DOHH2 (cell line): Measurements from ENCODE around the gene EHD4.

Experiments used
- H3F3A ChIP-seq: fragments of 200-600 bp; sonication (generic), shearing (Covaris generic); 2 replicates; pipeline ENCODE4 v1.6.0; 2016; ENCODE audit warnings: antibody characterized with exemption, mild to moderate bottlenecking; ENCODE audit not compliant: control insufficient read depth, insufficient read depth
- H3K27ac ChIP-seq: fragments of 200-600 bp; sonication (generic); 2 replicates; pipeline ENCODE4 v1.5.1; 2014; ENCODE audit warnings: low read depth, mild to moderate bottlenecking, low read length, moderate library complexity
- H3K27me3 ChIP-seq: fragments of 200-600 bp; sonication (generic); 2 replicates; pipeline ENCODE4 v1.6.1; 2014; ENCODE audit warnings: mild to moderate bottlenecking, low read length, mixed read lengths; ENCODE audit not compliant: control insufficient read depth
- H3K36me3 ChIP-seq: fragments of 200-600 bp; sonication (generic); 2 replicates; pipeline ENCODE4 v1.6.1; 2014; ENCODE audit warnings: mild to moderate bottlenecking, low read length, moderate library complexity, mixed read lengths; ENCODE audit not compliant: control insufficient read depth
- H3K4me1 ChIP-seq: fragments of 200-600 bp; sonication (generic); 2 replicates; pipeline ENCODE4 v1.6.1; 2014; ENCODE audit warnings: mild to moderate bottlenecking, low read length, mixed read lengths; ENCODE audit not compliant: control insufficient read depth
- H3K4me2 ChIP-seq: fragments of 200-600 bp; sonication (generic); 2 replicates; pipeline ENCODE4 v1.6.0; 2014; ENCODE audit warnings: mild to moderate bottlenecking, low read length, moderate library complexity
- H3K4me3 ChIP-seq: fragments of 200-600 bp; sonication (generic); 2 replicates; pipeline ENCODE4 v1.5.1; 2014; ENCODE audit warnings: mild to moderate bottlenecking, low read length, mixed read lengths
- H3K79me2 ChIP-seq: fragments of 200-600 bp; sonication (generic); 2 replicates; pipeline ENCODE4 v1.6.1; 2014; ENCODE audit warnings: mild to moderate bottlenecking, low read length, mixed read lengths; ENCODE audit not compliant: control insufficient read depth
- H3K9me2 ChIP-seq: fragments of 200-600 bp; sonication (generic); replicated peaks from 2 replicates; pipeline ENCODE4 v1.6.1; 2014; ENCODE audit warnings: mild to moderate bottlenecking, low read length, mixed read lengths; ENCODE audit not compliant: control insufficient read depth
- H3K9me3 ChIP-seq: fragments of 200-600 bp; sonication (generic); 2 replicates; pipeline ENCODE4 v1.6.1; 2014; ENCODE audit warnings: antibody characterized with exemption, low read length, mixed read lengths; ENCODE audit not compliant: control insufficient read depth, insufficient read depth
- H4K20me1 ChIP-seq: fragments of 200-600 bp; sonication (generic); 2 replicates; pipeline ENCODE4 v1.6.0; 2014; ENCODE audit warnings: low read depth, mild to moderate bottlenecking, antibody characterized with exemption, low read length, moderate library complexity; ENCODE audit not compliant: control insufficient read depth, insufficient read depth
- CTCF ChIP-seq: fragments of 200-600 bp; sonication (generic); IDR thresholded peaks from one replicate; pipeline ENCODE4 v1.5.1; 2014; ENCODE audit warnings: antibody characterized with exemption, mild to moderate bottlenecking, low read depth, low read length; ENCODE audit not compliant: poor library complexity, severe bottlenecking
- EZH2phosphoT487 ChIP-seq: fragments of 200-600 bp; sonication (generic); IDR thresholded peaks from 2 replicates; pipeline ENCODE4 v1.6.1; 2017; ENCODE audit warnings: borderline replicate concordance, mild to moderate bottlenecking, antibody characterized with exemption, low read length, moderate library complexity, mixed read lengths

The EHD4 gene

GRCh38 chr15:41954036-41954435 lies 18.3 kb downstream of the EHD4 start:
- H3K4me2 ChIP-seq = no peak overlapping the region
- H3K79me2 ChIP-seq = peaks cover 15% of the 10 kb centered on the region
- TF ChIP-seq CTCF = no peak
- no peak for TF ChIP-seq EZH2phosphoT487
- no peak overlapping the region for H3K4me3 ChIP-seq
- no peaks in the 10 kb centered on the region for H3F3A ChIP-seq
- H3K27ac ChIP-seq = no peak overlapping the region
- H3K4me1 ChIP-seq = peaks cover 13% of the 10 kb centered on the region
- H3K27me3 ChIP-seq = no peaks in the 10 kb centered on the region
- no peaks in the 10 kb centered on the region for H4K20me1 ChIP-seq
- peaks cover 14% of the 10 kb centered on the region for H3K36me3 ChIP-seq
- H3K9me3 ChIP-seq = no peaks in the 10 kb centered on the region
- H3K9me2 ChIP-seq = no peaks in the 10 kb centered on the region

- peaks cover 14% of the 10 kb centered on the region for H3K36me3 ChIP-seq
- H3K4me1 ChIP-seq = peaks cover 2% of the 10 kb centered on the region
- H3K27me3 ChIP-seq = no peaks in the 10 kb centered on the region
- H3K9me2 ChIP-seq = no peaks in the 10 kb centered on the region
- no peak overlapping the region for H3K4me3 ChIP-seq
- no peak overlapping the region for H3K4me2 ChIP-seq
- TF ChIP-seq EZH2phosphoT487 (no peak), CTCF (no peak)
- H3K27ac ChIP-seq = no peak overlapping the region
- H3F3A ChIP-seq = no peaks in the 10 kb centered on the region
- 0 out of 2 replicates have a peak, but pooled peaks cover 2% of the 10 kb centered on the region for H3K79me2 ChIP-seq
- H3K9me3 ChIP-seq = no peaks in the 10 kb centered on the region
- no peaks in the 10 kb centered on the region for H4K20me1 ChIP-seq
Observed at GRCh38 chr15:41952013-41952563, 20.3 kb downstream of the EHD4 start.

GRCh38 chr15:41951571-41951970 lies 20.8 kb downstream of the EHD4 start:
- TF ChIP-seq EZH2phosphoT487 = no peak
- no peak for TF ChIP-seq CTCF
- no peak overlapping the region for H3K27ac ChIP-seq
- no peaks in the 10 kb centered on the region for H3K27me3 ChIP-seq
- peaks cover 14% of the 10 kb centered on the region for H3K36me3 ChIP-seq
- no peaks in the 10 kb centered on the region for H3K4me1 ChIP-seq
- 0 out of 2 replicates have a peak, but pooled peaks cover 2% of the 10 kb centered on the region for H3K79me2 ChIP-seq
- H3K4me3 ChIP-seq = no peak overlapping the region
- no peaks in the 10 kb centered on the region for H3F3A ChIP-seq
- no peak overlapping the region for H3K4me2 ChIP-seq
- no peaks in the 10 kb centered on the region for H3K9me3 ChIP-seq
- H3K9me2 ChIP-seq = no peaks in the 10 kb centered on the region
- H4K20me1 ChIP-seq = no peaks in the 10 kb centered on the region

DNA sequence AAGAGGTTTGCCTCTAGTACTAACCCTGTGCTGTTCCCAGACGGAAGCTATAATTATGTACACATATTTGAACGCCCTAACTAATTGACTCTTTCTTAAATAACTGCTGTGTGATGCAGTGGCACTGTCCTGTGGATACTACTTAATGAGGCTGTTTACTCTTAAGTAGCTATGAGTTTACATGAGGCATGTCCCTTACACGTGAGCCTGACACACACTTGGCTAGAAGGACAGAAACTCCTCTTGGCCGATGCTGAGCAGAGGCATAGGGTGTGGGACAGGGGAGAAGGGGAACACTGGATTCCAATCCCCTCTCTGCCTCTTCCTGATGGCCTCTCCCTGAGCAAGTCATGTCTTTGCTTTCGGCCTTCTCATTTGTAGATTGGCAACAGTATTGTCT lies 21.9 kb downstream of the EHD4 start:
- H3K27me3 ChIP-seq = no peaks in the 10 kb centered on the region
- no peaks in the 10 kb centered on the region for H4K20me1 ChIP-seq
- H3K4me1 ChIP-seq = no peaks in the 10 kb centered on the region
- no peak overlapping the region for H3K4me2 ChIP-seq
- no peaks in the 10 kb centered on the region for H3F3A ChIP-seq
- H3K9me2 ChIP-seq = no peaks in the 10 kb centered on the region
- no peak overlapping the region for H3K27ac ChIP-seq
- H3K79me2 ChIP-seq = 0 out of 2 replicates have a peak, but pooled peaks cover 2% of the 10 kb centered on the region
- no peaks in the 10 kb centered on the region for H3K9me3 ChIP-seq
- no peak overlapping the region for H3K4me3 ChIP-seq
- H3K36me3 ChIP-seq = peaks cover 14% of the 10 kb centered on the region
- no peak for TF ChIP-seq CTCF
- TF ChIP-seq EZH2phosphoT487 = no peak
